HL-60/S4 treated with retinoic acid at 250 ng/mL for 4 days and 3 days (cell line): ENCODE measurements around the gene PLGRKT.
"Not testable (repeated sequence)": the region's sequence is repeated elsewhere in the genome, so short reads cannot be mapped to it uniquely, and the experiment has no call there.

Source experiments
- in situ Hi-C: fragments of 300-500 bp; cut with MboI; formaldehyde crosslinking; loops from 2 replicates; pipeline ENCODE4 v1.7.0; 2022; ENCODE audit warnings: low sequenced_read_pairs

PLGRKT gene

DNA sequence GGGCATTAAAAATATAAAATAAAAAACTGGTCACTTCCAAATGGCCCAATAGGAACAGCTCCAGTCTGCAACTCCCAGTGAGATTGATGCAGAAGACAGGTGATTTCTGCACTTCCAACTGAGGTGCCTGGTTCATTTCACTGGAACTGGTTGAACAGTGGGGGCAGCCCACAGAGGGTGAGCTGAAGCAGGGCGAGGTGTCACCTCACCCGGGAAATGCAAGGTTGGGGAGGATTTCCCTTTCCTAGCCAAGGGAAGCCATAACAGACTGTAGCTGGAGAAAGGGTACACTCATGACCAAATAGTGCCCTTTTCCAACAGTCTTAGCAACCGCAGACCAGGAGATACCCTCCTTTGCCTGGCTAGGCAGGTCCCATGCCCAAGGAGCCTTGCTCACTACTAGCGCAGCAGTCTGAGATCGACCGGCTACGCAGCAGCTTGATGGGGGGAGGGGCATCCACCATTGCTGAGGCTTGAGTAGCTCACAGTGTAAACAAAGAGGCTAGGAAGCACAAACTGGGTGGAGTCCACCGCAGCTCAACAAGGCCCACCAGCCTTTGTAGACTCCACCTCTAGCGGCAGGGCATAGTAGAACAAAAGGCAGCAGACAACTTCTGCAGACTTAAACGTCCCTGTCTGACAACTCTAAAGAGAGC lies 110.7 kb downstream of the PLGRKT start:
- in situ Hi-C loops: no loop called here

DNA sequence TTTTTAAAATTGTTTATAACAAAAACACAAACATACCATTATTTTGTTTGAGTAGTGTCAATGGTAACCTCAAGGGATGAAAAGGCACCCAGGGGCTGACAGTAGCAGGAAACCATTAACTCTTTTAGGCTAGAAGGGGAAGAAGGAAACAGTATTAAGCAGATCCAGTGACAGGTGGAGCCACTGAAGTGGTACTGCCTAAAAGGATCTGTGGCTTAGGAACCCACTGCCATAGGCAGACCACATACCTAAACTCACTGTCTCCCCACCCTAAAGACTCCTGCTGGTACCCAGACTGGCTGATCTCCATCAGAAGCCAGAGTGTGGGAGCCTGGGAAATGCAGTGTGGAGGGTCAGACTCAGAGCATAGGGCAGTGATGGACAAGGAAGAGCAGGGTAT lies 111.5 kb downstream of the PLGRKT start:
- in situ Hi-C loops: no loop called here

DNA sequence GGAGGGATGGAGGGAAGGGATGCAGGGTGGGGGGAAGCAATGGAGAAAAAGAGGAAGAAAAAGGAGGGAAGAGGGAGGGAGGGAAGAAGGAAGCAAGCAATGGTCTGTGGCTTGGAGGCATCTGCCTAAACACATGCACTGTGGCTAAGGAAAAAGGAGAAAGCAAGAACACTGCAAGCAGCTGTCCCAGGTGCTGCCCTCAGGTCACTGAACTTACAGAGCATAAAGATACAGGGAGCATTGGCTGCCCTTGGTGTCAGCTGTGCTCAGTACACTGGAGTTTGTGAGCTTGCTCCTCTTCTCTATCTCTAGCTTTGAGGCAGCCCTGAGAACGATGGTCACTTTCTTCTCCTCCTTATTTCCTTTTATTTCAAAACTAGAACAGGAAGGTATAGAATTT lies 116.1 kb downstream of the PLGRKT start:
- in situ Hi-C loops: not testable (repeated sequence)

DNA sequence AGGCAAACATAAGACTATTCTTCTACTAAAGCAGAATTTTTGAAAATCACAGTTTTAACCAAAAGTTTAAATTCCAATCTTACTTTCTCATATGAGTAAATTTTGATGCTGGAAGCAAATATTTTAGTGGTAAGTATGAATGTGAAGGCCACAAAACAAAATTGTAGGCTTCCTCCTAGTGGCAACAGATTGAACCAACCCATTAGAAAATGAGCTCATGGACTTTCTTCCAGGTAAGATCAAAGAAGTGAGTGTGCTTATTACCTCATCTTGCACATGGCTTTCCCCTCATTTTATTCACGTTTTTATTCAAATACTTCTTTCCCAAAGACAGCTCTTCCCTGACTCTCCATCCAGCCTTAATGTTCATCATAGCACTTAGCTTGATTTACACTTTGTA lies 116.7 kb downstream of the PLGRKT start:
- in situ Hi-C loops: no loop called here

DNA sequence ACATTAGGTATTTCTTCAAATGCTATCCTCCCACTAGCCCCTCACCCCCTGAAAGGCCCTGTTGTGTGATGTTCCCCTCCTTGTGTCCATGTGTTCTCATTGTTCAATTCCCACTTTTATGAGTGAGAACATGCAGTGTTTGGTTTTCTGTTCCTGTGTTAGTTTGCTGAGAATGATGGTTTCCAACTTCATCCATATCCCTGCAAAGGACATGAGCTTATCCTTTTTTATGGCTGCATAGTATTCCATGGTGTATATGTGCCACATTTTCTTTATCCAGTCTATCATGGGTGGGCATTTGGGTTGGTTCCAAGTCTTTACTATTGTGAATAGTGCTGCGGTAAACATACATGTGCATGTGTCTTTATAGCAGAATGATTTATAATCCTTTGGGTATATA lies 121.3 kb downstream of the PLGRKT start:
- in situ Hi-C loops: not testable (repeated sequence)

DNA sequence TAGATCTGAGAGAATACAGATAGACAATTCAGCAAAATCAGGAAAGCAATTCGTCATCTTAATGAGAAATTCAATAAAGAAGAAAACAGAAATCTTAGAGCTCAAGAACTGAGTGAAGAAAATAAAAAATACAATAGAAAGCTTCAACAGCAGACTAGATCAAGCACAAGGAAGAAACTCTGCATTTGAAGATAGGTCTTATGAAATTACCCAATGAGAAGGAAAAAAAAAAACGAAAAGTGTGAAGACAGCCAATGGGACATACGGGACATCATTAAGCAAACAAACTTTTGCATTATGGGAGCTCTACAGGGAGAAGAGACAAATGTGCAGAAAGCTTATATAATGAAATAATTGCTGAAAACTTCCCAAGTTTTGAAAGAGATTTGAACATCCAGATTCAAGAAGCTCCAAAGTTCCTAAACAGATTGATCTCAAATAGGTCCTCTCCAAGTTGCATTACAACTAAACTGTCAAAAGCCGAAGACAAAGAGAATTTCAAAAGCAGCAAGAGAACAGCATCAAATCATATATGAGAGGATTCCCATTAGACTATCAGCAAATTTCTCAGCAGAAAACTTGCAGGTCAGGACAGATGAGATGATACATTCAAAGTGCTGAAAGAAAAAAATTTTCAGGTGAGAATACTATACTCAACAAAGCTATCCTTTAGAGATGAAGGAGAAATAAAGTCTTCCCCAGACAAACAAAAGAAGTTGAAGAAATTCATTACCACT lies 122.4 kb downstream of the PLGRKT start:
- in situ Hi-C loops: no loop called here

DNA sequence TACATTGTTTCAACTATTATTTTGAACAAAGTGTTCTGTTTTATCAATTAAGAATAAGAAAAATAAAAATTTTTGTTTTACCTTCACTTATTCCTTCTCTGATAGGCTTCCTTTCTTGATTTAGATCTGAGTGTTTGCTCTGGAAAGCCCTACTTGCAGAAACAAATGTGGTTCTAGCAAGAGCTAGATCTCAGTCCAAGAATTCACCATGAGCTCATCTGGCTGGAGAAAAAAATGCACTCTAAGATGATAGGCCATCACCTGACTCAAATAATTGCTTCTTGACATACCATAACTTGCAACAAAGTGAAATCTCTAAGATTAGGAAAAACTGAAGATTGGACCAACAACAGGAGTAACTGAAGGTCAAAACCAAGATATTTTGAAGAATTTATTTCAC lies 126.9 kb downstream of the PLGRKT start:
- in situ Hi-C loops: no loop called here
